ENCODE measurements around the gene CACNA2D3. TPM values are rescaled to one million over a fixed set of nuclear protein-coding genes. Genes with fewer than 3 reads are reported as not detected.

CACNA2D3 gene
- total RNA-seq, 2 experiments from 2014 or later: not detected

GRCh38 chr3:54374214-54374852, 252.0 kb downstream of the CACNA2D3 start:
- Histone ChIP-seq H3K9me2 (ENCODE audit: insufficient read depth, low read length) (no peaks in the 10 kb centered on the region), H3K4me2 (ENCODE audit: low read length) (no peak overlapping the region), H3K4me3 (ENCODE audit: low read depth, low read length, poor library complexity, severe bottlenecking) (no peak overlapping the region), H3K36me3 (ENCODE audit: insufficient read depth, low read length) (no peaks in the 10 kb centered on the region), H2AFZ (ENCODE audit: low read length) (no peak overlapping the region), H3K9me3 (ENCODE audit: low read length) (no peaks in the 10 kb centered on the region), H3K27ac (ENCODE audit: low read depth, low read length, poor library complexity, severe bottlenecking) (no peak overlapping the region), H3K79me2 (ENCODE audit: insufficient read depth, low read depth, low read length) (no peaks in the 10 kb centered on the region), H3K4me1 (ENCODE audit: insufficient read depth, low read length, poor library complexity, severe bottlenecking) (no peaks in the 10 kb centered on the region), H4K20me1 (ENCODE audit: insufficient read depth, low read length) (no peaks in the 10 kb centered on the region; the same call in 1 of the 2 replicates)
- BruUV-seq (replicated peaks): no TSS peak
- intact Hi-C loops (cut with micrococcal nuclease; ENCODE audit: unreplicated experiment): no loop called here
- CTCF ChIA-PET (ENCODE audit: unreplicated experiment): interaction anchor here (1.4 kb wide), 1 partner anchor 435 kb away, joined by 3 read pairs; no protein-coding TSS in a partner anchor
- TF ChIP-seq EZH2phosphoT487 (IDR thresholded peaks at IDR 0.05; ENCODE audit: borderline replicate concordance, low read depth, low read length): no peak
- peak; percentile 54; the same call in 1 of the 2 replicates for TF ChIP-seq CTCF (conservative IDR thresholded peaks at IDR 0.05; ENCODE audit: low read length)
- POLR2A ChIA-PET: no interaction called here
- peak; percentile 3 for DNase-seq (ENCODE audit: low spot score)

GRCh38 chr3:54376142-54376807, 253.9 kb downstream of the CACNA2D3 start:
- Histone ChIP-seq H3K36me3 (ENCODE audit: insufficient read depth, low read length) (no peaks in the 10 kb centered on the region), H3K79me2 (ENCODE audit: insufficient read depth, low read depth, low read length) (no peaks in the 10 kb centered on the region), H3K27ac (ENCODE audit: low read depth, low read length, poor library complexity, severe bottlenecking) (no peak overlapping the region), H3K4me2 (ENCODE audit: low read length) (no peak overlapping the region), H3K9me2 (ENCODE audit: insufficient read depth, low read length) (no peaks in the 10 kb centered on the region), H3K4me1 (ENCODE audit: insufficient read depth, low read length, poor library complexity, severe bottlenecking) (no peaks in the 10 kb centered on the region), H2AFZ (ENCODE audit: low read length) (no peak overlapping the region), H3K9me3 (ENCODE audit: low read length) (no peaks in the 10 kb centered on the region), H4K20me1 (ENCODE audit: insufficient read depth, low read length) (no peaks in the 10 kb centered on the region; the same call in 1 of the 2 replicates), H3K4me3 (ENCODE audit: low read depth, low read length, poor library complexity, severe bottlenecking) (no peak overlapping the region)
- CTCF ChIA-PET (ENCODE audit: unreplicated experiment): no interaction called here
- POLR2A ChIA-PET: no interaction called here
- BruUV-seq (replicated peaks): no TSS peak
- intact Hi-C loops (cut with micrococcal nuclease; ENCODE audit: unreplicated experiment): no loop called here
- TF ChIP-seq CTCF (conservative IDR thresholded peaks at IDR 0.05; ENCODE audit: low read length) (no peak), EZH2phosphoT487 (IDR thresholded peaks at IDR 0.05; ENCODE audit: borderline replicate concordance, low read depth, low read length) (no peak)
- DNase-seq (ENCODE audit: low spot score): no peak
